ENCODE results near the gene SAP30BP.

Gene SAP30BP

DNA sequence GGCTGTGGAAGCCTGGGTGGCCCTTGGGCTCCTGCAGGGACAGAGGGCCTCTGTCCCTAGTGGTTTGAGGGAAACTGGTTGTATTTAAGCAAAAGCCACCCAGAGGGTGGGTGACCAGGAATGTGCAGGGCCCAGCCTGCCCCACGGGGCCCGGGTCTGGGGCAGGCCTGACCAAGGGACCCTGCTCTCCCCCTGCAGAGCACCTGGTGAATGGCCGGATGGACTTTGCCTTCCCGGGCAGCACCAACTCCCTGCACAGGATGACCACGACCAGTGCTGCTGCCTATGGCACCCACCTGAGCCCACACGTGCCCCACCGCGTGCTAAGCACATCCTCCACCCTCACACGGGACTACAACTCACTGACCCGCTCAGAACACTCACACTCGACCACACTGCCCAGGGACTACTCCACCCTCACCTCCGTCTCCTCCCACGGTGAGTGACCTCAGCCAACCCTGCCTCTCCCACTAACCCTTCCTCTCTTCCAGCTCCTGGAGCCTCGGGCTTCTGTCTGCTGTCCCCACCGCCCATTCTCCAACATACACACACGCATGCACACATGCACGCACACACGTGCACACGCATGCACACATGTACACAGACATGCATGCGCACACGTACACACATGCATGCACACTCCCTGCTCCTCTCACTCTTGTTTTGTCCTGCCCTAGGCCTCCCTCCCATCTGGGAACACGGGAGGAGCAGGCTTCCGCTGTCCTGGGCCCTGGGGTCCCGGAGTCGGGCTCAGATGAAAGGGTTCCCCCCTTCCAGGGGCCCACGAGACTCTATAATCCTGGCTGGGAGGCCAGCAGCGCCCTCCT, 87.5 kb downstream of the SAP30BP start:
- DNase-seq (ENCODE audit: low spot score) = no peak
- TF ChIP-seq CTCF (IDR thresholded peaks at IDR 0.05; ENCODE audit: extremely low read depth, missing control alignments) = no peak

DNA sequence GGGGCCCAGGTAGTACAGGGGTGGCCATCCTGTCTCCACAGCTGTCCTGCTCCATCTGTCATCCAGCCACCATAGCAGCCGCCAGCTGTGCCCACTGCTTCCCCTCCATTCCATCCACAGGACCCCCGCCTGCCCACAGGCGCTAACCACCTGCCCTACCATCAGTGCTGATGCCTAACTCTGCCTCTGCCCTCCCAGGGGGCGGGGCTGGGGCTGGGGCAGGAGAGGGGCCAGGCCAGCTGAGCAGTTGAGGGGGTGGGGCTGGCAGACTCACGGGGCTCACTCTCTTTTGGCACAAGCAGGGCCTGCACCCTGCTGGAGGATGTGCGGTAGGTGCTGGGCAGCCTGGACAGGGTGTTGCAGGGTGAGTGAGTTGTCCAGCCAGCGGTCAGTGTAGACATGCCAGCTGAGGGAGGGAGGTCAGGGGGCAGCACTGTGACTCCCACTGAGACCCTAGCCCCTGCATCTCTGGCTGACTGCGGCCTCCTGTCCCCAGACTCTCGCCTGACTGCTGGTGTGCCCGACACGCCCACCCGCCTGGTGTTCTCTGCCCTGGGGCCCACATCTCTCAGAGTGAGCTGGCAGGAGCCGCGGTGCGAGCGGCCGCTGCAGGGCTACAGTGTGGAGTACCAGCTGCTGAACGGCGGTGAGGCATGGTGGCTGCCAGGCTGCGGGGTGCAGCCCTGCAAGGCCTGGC, 88.2 kb downstream of the SAP30BP start:
- TF ChIP-seq CTCF (IDR thresholded peaks at IDR 0.05; ENCODE audit: extremely low read depth, missing control alignments) = no peak
- no peak for DNase-seq (ENCODE audit: low spot score)

GRCh38 chr17:75755990-75756389, 88.9 kb downstream of the SAP30BP start:
- TF ChIP-seq CTCF (IDR thresholded peaks at IDR 0.05; ENCODE audit: extremely low read depth, missing control alignments) = no peak
- no peak for DNase-seq (ENCODE audit: low spot score)

- no peak for TF ChIP-seq CTCF (IDR thresholded peaks at IDR 0.05; ENCODE audit: extremely low read depth, missing control alignments)
- no peak for DNase-seq (ENCODE audit: low spot score)
Measured at GRCh38 chr17:75756451-75757085, 89.4 kb downstream of the SAP30BP start.

- TF ChIP-seq CTCF (IDR thresholded peaks at IDR 0.05; ENCODE audit: extremely low read depth, missing control alignments) = no peak
Measured at GRCh38 chr17:75757086-75757681, 90.0 kb downstream of the SAP30BP start.

More at GRCh38 chr17:75757086-75757681, 90.0 kb downstream of the SAP30BP start:
- DNase-seq (ENCODE audit: low spot score) = no peak
